LNCaP clone FGC (cell line): ENCODE data around the gene KRT3.

Source experiments
- DNase-seq: peaks from one replicate; pipeline ENCODE4 v3.0.0-alpha.2; 2011; ENCODE audit warnings: low read depth
- H3K4me3 ChIP-seq: 2 replicates; pipeline ENCODE4 v1.5.1; 2011; ENCODE audit warnings: mild to moderate bottlenecking, low read depth, low read length, control low read depth
- CTCF ChIP-seq: IDR thresholded peaks from 2 replicates; pipeline ENCODE4 v1.5.1; 2012; ENCODE audit warnings: mild to moderate bottlenecking; ENCODE audit not compliant: control insufficient read depth, insufficient read depth; ENCODE audit errors: extremely low read depth

Gene KRT3

GRCh38 chr12:52836491-52837412 lies 40.8 kb upstream of the KRT3 start:
- no peak overlapping the region for H3K4me3 ChIP-seq
- TF ChIP-seq CTCF = no peak
- no peak for DNase-seq

GRCh38 chr12:52836042-52836466 lies 40.1 kb upstream of the KRT3 start:
- TF ChIP-seq CTCF = no peak
- H3K4me3 ChIP-seq = no peak overlapping the region
- DNase-seq = no peak

GRCh38 chr12:52835271-52836041 lies 39.5 kb upstream of the KRT3 start:
- DNase-seq = no peak
- TF ChIP-seq CTCF = no peak
- H3K4me3 ChIP-seq = no peak overlapping the region

GRCh38 chr12:52834727-52835001 lies 38.7 kb upstream of the KRT3 start:
- no peak overlapping the region for H3K4me3 ChIP-seq
- TF ChIP-seq CTCF = no peak
- DNase-seq = no peak

GRCh38 chr12:52833922-52834726 lies 38.2 kb upstream of the KRT3 start, which contains the start of gene KRT79:
TSS of gene KRT79 (minus strand) at chr12:52834311. CDS start at chr12:52834260, 51 bp downstream.
- TF ChIP-seq CTCF = no peak
- no peak within 1 kb of the TSS for H3K4me3 ChIP-seq
- no peak for DNase-seq

GRCh38 chr12:52832985-52833905 lies 37.3 kb upstream of the KRT3 start:
- no peak for TF ChIP-seq CTCF
- no peak for DNase-seq
- no peak overlapping the region for H3K4me3 ChIP-seq
